HFFc6 (cell line): ENCODE data around the gene CCDC50. TPM values are rescaled to one million over a fixed set of nuclear protein-coding genes. Genes with fewer than 3 reads are reported as not detected.
A peak's percentile ranks its signal among the peaks of the same experiment; 100 is the strongest.

Experiments used
- DNase-seq: peaks from one replicate; pipeline ENCODE4 v3.0.0-alpha.2; 2018
- H3K27ac Mint-ChIP-seq: 2 replicates; pipeline ENCODE4 v1.8.0; 2020; ENCODE audit warnings: mild to moderate bottlenecking, mixed read lengths
- H3K27me3 Mint-ChIP-seq: 2 replicates; pipeline ENCODE4 v1.8.0; 2021; ENCODE audit warnings: mild to moderate bottlenecking, moderate library complexity, mixed read lengths; ENCODE audit not compliant: insufficient read depth
- H3K36me3 Mint-ChIP-seq: 2 replicates; pipeline ENCODE4 v1.8.0; 2021; ENCODE audit warnings: low read depth, mixed read lengths
- H3K4me1 Mint-ChIP-seq: 2 replicates; pipeline ENCODE4 v1.8.0; 2020; ENCODE audit warnings: low read depth, mixed read lengths
- H3K4me3 Mint-ChIP-seq: 2 replicates; pipeline ENCODE4 v1.8.0; 2020; ENCODE audit warnings: mild to moderate bottlenecking, moderate library complexity, mixed read lengths
- H3K9me3 Mint-ChIP-seq: 2 replicates; pipeline ENCODE4 v1.8.0; 2020; ENCODE audit warnings: mild to moderate bottlenecking, mixed read lengths
- total RNA-seq, 6 experiments: library from RNA; stranded (reverse); fragmentation: NEBNext Ultra II Directional; extraction: Animal tissue kit (Norgen Biotek cat#: 25700); gene quantifications; 2 replicates in 1 of 6; 3 replicates in 5 of 6; pipeline ENCODE4 v1.2.3, GENCODE V29; 2021
- TF ChIP-seq, protein P1 (sequence below): fragments of 200-600 bp; sonication (generic); IDR thresholded peaks from 2 replicates; pipeline ENCODE4 v1.5.0; 2021; ENCODE audit warnings: antibody characterized with exemption, mild to moderate bottlenecking

Gene CCDC50
- total RNA-seq, 6 experiments from 2014 or later, result 94.1 to 129 (median 121) TPM

DNA sequence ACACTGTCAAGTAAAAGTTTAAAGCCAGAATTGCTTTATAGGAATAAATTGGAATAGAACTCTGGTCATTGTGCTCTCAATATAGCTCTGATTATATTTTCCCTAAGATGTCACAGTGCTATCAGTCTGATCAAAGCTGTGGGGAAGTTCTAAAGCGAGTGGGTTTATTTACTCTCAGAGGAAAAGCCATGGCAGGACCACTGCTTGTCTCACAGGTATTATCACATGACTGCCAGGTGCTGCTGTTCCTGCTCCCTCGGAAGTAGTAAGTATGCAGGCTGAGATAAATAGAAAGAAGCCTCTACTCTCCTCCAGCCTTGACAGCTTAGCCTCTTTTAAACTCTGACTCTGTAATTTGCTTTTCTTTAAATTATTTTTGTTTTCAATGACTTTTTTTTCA, 50.3 kb downstream of the CCDC50 start:
- Mint-ChIP-seq H3K27me3 (no peaks in the 10 kb centered on the region), H3K4me3 (no peak overlapping the region), H3K4me1 (peaks cover 75% of the 10 kb centered on the region), H3K27ac (peak overlapping the region; percentile 48), H3K36me3 (peaks cover 62% of the 10 kb centered on the region), H3K9me3 (no peaks in the 10 kb centered on the region)
- TF ChIP-seq, protein P1, sequence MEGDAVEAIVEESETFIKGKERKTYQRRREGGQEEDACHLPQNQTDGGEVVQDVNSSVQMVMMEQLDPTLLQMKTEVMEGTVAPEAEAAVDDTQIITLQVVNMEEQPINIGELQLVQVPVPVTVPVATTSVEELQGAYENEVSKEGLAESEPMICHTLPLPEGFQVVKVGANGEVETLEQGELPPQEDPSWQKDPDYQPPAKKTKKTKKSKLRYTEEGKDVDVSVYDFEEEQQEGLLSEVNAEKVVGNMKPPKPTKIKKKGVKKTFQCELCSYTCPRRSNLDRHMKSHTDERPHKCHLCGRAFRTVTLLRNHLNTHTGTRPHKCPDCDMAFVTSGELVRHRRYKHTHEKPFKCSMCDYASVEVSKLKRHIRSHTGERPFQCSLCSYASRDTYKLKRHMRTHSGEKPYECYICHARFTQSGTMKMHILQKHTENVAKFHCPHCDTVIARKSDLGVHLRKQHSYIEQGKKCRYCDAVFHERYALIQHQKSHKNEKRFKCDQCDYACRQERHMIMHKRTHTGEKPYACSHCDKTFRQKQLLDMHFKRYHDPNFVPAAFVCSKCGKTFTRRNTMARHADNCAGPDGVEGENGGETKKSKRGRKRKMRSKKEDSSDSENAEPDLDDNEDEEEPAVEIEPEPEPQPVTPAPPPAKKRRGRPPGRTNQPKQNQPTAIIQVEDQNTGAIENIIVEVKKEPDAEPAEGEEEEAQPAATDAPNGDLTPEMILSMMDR, result no peak
- DNase-seq, result no peak

DNA sequence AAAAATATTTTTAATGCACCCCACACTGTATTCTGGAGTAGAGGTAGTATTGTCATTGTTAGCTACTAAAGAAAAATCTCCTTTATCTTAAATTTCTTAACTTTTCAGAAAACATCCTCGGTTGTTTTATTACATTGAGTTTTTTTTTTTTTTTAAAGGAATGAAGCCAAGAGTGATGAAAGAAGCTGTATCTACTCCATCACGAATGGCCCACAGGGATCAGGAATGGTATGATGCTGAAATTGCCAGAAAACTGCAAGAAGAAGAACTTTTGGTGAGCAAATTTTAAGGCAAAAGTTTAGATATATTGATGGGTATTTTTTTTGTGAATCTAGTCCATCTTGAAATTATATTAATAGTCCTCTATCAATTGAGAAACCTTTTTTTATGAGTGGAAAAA, 50.8 kb downstream of the CCDC50 start:
- Mint-ChIP-seq H3K9me3 (no peaks in the 10 kb centered on the region), H3K4me1 (peaks cover 75% of the 10 kb centered on the region), H3K27ac (peak overlapping the region; percentile 48; the same call in 1 of the 2 replicates), H3K4me3 (no peak overlapping the region), H3K27me3 (no peaks in the 10 kb centered on the region), H3K36me3 (peaks cover 62% of the 10 kb centered on the region)
- DNase-seq, result no peak
- TF ChIP-seq, protein P1, result no peak

DNA sequence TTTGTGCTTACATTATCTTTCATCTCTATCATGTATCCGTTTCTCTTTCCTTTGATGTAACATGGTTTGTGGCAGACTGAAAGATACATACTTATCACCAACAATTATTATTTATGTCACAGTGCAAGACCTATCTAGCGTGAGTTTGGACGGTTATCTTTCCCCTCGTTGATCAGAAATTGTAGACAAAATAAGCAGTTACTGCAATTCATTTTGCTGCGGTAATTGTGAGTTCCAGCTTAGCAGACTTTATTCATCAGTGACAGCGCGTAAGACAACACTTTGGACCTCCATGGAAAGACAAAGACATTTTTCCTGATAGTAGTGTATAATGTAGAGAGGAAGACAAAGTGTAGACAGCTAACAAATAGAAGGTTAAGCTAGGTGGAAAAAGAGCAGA, 52.1 kb downstream of the CCDC50 start:
- TF ChIP-seq, protein P1, result no peak
- peaks cover 72% of the 10 kb centered on the region for H3K4me1 Mint-ChIP-seq
- peaks cover 67% of the 10 kb centered on the region for H3K36me3 Mint-ChIP-seq
- DNase-seq, result no peak
- H3K4me3 Mint-ChIP-seq, result no peak overlapping the region
- no peaks in the 10 kb centered on the region for H3K27me3 Mint-ChIP-seq
- peak overlapping the region; percentile 14; the same call in 1 of the 2 replicates for H3K27ac Mint-ChIP-seq
- H3K9me3 Mint-ChIP-seq, result no peaks in the 10 kb centered on the region

DNA sequence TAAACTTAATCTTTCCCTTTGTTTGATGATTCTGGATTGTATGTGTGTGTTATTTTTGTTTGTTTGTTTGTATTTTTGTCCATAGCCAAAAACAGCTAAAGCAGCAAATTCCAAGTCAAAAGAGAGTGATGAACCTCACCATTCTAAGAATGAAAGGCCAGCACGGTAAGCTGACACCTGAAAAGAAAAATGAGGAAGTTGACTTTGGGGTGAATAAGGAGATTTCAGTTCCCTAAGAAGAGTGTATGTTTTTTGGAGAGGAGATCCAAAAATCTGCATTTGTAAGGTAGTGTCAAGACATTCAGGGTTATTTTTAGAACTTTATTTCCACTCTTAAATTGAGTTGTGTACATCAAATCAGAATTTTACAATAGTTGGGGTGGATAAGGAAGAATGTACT, 53.5 kb downstream of the CCDC50 start:
- no peak for DNase-seq
- TF ChIP-seq, protein P1, result no peak
- Mint-ChIP-seq H3K27ac (peak overlapping the region; percentile 68), H3K4me3 (no peak overlapping the region), H3K9me3 (no peaks in the 10 kb centered on the region), H3K27me3 (no peaks in the 10 kb centered on the region), H3K36me3 (peaks cover 71% of the 10 kb centered on the region), H3K4me1 (peaks cover 72% of the 10 kb centered on the region)

DNA sequence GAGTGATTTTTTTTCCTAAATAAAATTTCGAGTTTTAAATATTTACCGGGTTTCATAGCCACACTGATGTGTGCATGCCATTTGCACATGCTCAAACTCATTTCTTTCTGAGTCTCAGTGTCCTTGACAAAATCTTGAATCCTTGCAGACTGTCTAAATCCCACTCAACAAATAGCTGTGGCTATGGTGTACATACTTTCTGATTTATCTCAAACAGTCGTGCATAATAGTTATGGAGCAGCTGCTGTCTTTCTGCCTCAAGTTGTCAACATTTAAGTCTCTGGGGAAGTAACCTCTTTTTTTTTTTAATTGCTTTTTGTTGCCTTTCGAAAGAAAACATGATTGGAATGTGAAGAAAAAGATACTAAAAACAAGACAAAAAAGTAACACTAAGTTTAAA, 53.9 kb downstream of the CCDC50 start:
- no peaks in the 10 kb centered on the region for H3K9me3 Mint-ChIP-seq
- no peak overlapping the region for H3K4me3 Mint-ChIP-seq
- H3K27ac Mint-ChIP-seq, result peak overlapping the region; percentile 68; the same call in 1 of the 2 replicates
- H3K36me3 Mint-ChIP-seq, result peaks cover 68% of the 10 kb centered on the region
- TF ChIP-seq, protein P1, result no peak
- peaks cover 71% of the 10 kb centered on the region for H3K4me1 Mint-ChIP-seq
- peak; percentile 9 for DNase-seq
- no peaks in the 10 kb centered on the region for H3K27me3 Mint-ChIP-seq

DNA sequence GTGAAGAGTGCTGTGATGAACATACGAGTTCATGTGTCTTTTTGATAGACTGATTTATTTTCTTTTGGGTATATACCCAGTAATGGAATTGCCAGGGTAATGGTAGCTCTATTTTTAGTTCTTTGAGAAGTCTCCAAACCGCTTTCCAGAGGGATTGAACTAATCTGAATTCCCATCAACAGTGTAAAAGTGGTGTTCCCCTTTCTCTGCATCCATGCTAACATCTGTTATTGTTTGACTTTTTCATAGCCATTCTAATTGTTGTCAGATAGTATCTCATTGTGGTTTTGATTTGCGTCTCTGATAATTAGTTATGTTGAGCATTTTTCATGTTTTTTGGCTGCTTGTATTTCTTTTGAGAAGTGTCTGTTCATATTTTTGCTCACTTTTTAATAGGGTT, 55.9 kb downstream of the CCDC50 start:
- H3K36me3 Mint-ChIP-seq, result peaks cover 59% of the 10 kb centered on the region
- peaks cover 71% of the 10 kb centered on the region for H3K4me1 Mint-ChIP-seq
- TF ChIP-seq, protein P1, result no peak
- DNase-seq, result no peak
- H3K4me3 Mint-ChIP-seq, result no peak overlapping the region
- H3K27me3 Mint-ChIP-seq, result no peaks in the 10 kb centered on the region; the same call in 1 of the 2 replicates
- H3K27ac Mint-ChIP-seq, result peak overlapping the region; percentile 40
- H3K9me3 Mint-ChIP-seq, result no peaks in the 10 kb centered on the region
